ENCODE data around the gene RCOR1. TPM values are rescaled to one million over a fixed set of nuclear protein-coding genes. Genes with fewer than 3 reads are reported as not detected.

RCOR1 gene
- polyA plus RNA-seq, 1 donor (not counting 4 experiments of a cell fraction or from before 2014, with no cell fraction given), result 27.0 TPM

DNA sequence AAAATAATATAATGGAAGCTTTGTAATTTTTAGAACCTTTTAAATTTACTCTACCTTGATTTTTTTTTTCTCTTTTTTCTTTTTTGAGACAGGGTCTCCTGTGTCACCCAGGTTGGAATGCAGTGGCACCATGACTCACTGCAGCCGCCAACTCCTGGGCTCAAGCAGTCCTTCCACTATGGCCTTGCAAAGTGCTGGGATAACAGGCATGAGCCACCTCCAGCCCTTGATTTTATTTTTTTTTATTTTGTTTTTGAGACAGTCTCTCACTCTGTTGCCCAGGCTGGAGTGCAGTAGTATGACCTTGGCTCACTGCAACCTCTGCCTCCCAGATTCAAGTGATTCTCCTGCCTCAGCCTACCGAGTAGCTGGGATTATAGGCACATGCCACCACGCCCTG, 119.5 kb downstream of the RCOR1 start:
- H3K9ac ChIP-seq (ENCODE audit: control insufficient read depth, extremely low read depth, insufficient read depth, low read length), result no peak overlapping the region
- H3K79me2 ChIP-seq (ENCODE audit: control insufficient read depth, insufficient read depth, low read length), result no peaks in the 10 kb centered on the region
- H3K9me1 ChIP-seq (ENCODE audit: control insufficient read depth, extremely low read depth, insufficient read depth, low read length), result no peaks in the 10 kb centered on the region
- H2AFZ ChIP-seq (ENCODE audit: control insufficient read depth, low read length), result no peak overlapping the region
- H3K27ac ChIP-seq (ENCODE audit: control insufficient read depth, insufficient read depth, low read length), result no peak overlapping the region
- dilution Hi-C loops (cut with MboI; ENCODE audit: extremely low pct_ligation_motif_present, low sequenced_read_pairs), result no loop called here
- H4K20me1 ChIP-seq (ENCODE audit: control insufficient read depth, extremely low read depth, insufficient read depth, low read length), result peaks cover 3% of the 10 kb centered on the region
- H3K36me3 ChIP-seq (ENCODE audit: control insufficient read depth in 2 of 2, extremely low read depth in 1 of 2, insufficient read depth in 2 of 2, low read length in 2 of 2), result peaks cover 6 to 10% of the 10 kb centered on the region in 2 experiments
- no peaks in the 10 kb centered on the region for H3K27me3 ChIP-seq (ENCODE audit: control insufficient read depth, extremely low read depth, insufficient read depth, low read length)
- peaks cover 4% of the 10 kb centered on the region for H3K4me1 ChIP-seq (ENCODE audit: control insufficient read depth, extremely low read depth, insufficient read depth, low read length)
- TF ChIP-seq, protein P1, sequence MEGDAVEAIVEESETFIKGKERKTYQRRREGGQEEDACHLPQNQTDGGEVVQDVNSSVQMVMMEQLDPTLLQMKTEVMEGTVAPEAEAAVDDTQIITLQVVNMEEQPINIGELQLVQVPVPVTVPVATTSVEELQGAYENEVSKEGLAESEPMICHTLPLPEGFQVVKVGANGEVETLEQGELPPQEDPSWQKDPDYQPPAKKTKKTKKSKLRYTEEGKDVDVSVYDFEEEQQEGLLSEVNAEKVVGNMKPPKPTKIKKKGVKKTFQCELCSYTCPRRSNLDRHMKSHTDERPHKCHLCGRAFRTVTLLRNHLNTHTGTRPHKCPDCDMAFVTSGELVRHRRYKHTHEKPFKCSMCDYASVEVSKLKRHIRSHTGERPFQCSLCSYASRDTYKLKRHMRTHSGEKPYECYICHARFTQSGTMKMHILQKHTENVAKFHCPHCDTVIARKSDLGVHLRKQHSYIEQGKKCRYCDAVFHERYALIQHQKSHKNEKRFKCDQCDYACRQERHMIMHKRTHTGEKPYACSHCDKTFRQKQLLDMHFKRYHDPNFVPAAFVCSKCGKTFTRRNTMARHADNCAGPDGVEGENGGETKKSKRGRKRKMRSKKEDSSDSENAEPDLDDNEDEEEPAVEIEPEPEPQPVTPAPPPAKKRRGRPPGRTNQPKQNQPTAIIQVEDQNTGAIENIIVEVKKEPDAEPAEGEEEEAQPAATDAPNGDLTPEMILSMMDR (optimal IDR thresholded peaks at IDR 0.05 in 1 of 3, IDR thresholded peaks at IDR 0.05 in 1 of 3, conservative IDR thresholded peaks at IDR 0.05 in 1 of 3; ENCODE audit: extremely low read depth in 1 of 3, insufficient read depth in 2 of 3, low read length in 3 of 3), result no peak
- no peak for TF ChIP-seq EZH2 (IDR thresholded peaks at IDR 0.05; ENCODE audit: low read length)
- DNase-seq (ENCODE audit: low read depth, low spot score) (no peak), FAIRE-seq (no peak)
- H3K4me2 ChIP-seq (ENCODE audit: control insufficient read depth, extremely low read depth, insufficient read depth, low read depth, low read length), result no peak overlapping the region
- H3K4me3 ChIP-seq (ENCODE audit: control insufficient read depth in 2 of 3, extremely low read depth in 1 of 3, insufficient read depth in 2 of 3, low read depth in 1 of 3, low read length in 3 of 3), result no peak overlapping the region
- H3K9me3 ChIP-seq (ENCODE audit: control insufficient read depth, low read depth, low read length), result no peaks in the 10 kb centered on the region

DNA sequence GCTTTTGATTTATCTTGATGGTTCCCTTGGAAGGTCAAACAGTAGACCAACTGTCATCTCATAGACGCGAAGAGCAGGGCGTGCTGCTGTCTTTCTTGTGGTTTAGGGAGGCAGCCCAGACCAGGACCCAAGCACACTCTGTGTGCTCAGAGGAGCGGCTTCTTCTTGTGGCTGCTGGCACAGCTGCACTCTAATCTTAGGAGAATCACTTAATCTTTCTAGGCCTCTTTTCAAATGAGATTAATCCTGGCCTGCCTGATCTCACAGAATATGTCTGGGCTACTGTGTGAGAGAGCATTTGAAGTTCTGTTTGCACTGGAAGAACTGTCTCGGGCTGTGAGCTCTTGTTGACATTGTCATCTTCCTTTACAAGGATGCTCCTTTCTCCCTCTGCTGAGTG, 124.8 kb downstream of the RCOR1 start:
- Histone ChIP-seq H3K27ac (ENCODE audit: control insufficient read depth, insufficient read depth, low read length) (no peak overlapping the region), H3K9ac (ENCODE audit: control insufficient read depth, extremely low read depth, insufficient read depth, low read length) (no peak overlapping the region), H3K36me3 (ENCODE audit: control insufficient read depth in 2 of 2, extremely low read depth in 1 of 2, insufficient read depth in 2 of 2, low read length in 2 of 2) (peaks cover 20 to 25% of the 10 kb centered on the region in 2 experiments), H3K4me1 (ENCODE audit: control insufficient read depth, extremely low read depth, insufficient read depth, low read length) (peaks cover 4% of the 10 kb centered on the region), H3K27me3 (ENCODE audit: control insufficient read depth, extremely low read depth, insufficient read depth, low read length) (no peaks in the 10 kb centered on the region), H3K9me3 (ENCODE audit: control insufficient read depth, low read depth, low read length) (no peaks in the 10 kb centered on the region), H3K9me1 (ENCODE audit: control insufficient read depth, extremely low read depth, insufficient read depth, low read length) (no peaks in the 10 kb centered on the region), H4K20me1 (ENCODE audit: control insufficient read depth, extremely low read depth, insufficient read depth, low read length) (peaks cover 3% of the 10 kb centered on the region), H3K79me2 (ENCODE audit: control insufficient read depth, insufficient read depth, low read length) (peaks cover 8% of the 10 kb centered on the region), H2AFZ (ENCODE audit: control insufficient read depth, low read length) (no peak overlapping the region), H3K4me3 (ENCODE audit: control insufficient read depth in 2 of 3, extremely low read depth in 1 of 3, insufficient read depth in 2 of 3, low read depth in 1 of 3, low read length in 3 of 3) (no peak overlapping the region), H3K4me2 (ENCODE audit: control insufficient read depth, extremely low read depth, insufficient read depth, low read depth, low read length) (no peak overlapping the region)
- TF ChIP-seq EZH2 (IDR thresholded peaks at IDR 0.05; ENCODE audit: low read length), result no peak
- TF ChIP-seq, protein P1 (optimal IDR thresholded peaks at IDR 0.05 in 1 of 3, IDR thresholded peaks at IDR 0.05 in 1 of 3, conservative IDR thresholded peaks at IDR 0.05 in 1 of 3; ENCODE audit: extremely low read depth in 1 of 3, insufficient read depth in 2 of 3, low read length in 3 of 3), result no peak
- no peak for DNase-seq (ENCODE audit: low read depth, low spot score)
- no peak for FAIRE-seq
- dilution Hi-C loops (cut with MboI; ENCODE audit: extremely low pct_ligation_motif_present, low sequenced_read_pairs), result no loop called here

Data from keratinocyte (primary cell).